Measurements from ENCODE around the gene GAMT. TPM values are rescaled to one million over a fixed set of nuclear protein-coding genes. Genes with fewer than 3 reads are reported as not detected.

The GAMT gene
- total RNA-seq, 2 experiments from 2014 or later = 27.8 to 29.5 TPM

DNA sequence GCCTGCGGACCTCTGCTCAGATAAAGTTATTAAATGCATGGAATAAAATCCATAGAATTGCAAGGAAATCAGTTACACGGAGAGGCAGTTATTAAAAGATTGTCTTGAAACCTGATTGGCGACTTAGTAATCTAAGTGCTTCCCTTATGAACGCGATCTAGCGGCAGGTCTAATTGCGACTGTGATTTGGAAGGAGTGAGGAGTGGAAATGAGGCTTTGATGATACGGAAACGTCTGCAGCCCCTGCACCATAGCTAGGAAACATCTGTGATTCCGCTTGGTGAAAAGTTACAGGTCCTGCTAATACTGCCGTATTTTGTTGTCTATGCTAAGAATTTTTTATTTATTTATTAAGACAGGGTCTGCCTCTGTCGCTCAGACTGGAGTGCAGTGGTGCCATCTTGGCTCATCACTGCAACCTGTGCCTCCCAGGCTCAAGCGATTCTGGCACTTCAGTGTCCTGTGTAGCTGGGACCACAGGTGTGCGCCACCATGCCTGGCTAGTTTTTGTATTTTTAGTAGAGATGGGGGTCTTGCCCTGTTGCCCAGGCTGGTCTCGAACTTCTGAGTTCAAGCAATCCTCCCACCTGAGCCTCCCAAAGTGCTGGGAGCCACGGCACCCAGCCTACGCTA, 16.7 kb downstream of the GAMT start:
- POLR2A ChIA-PET = interaction anchor here (1.1 kb wide), 1 partner anchor 28 kb away, joined by 3 read pairs; no protein-coding TSS in a partner anchor
- Mint-ChIP-seq H3K4me1 (ENCODE audit: low read depth) (peaks cover 15% of the 10 kb centered on the region), H3K9me3 (no peaks in the 10 kb centered on the region), H3K27me3 (peaks cover 3% of the 10 kb centered on the region), H3K4me3 (peak overlapping the region; percentile 78), H3K27ac (peak overlapping the region; percentile 60), H3K36me3 (ENCODE audit: low read depth) (peaks cover 22% of the 10 kb centered on the region)
- intact Hi-C loops (cut with micrococcal nuclease) = loop anchor here (2.0 kb wide), 1 partner anchor 16 kb away; the partner anchor contains the start of gene GAMT
- TF ChIP-seq, protein P1, sequence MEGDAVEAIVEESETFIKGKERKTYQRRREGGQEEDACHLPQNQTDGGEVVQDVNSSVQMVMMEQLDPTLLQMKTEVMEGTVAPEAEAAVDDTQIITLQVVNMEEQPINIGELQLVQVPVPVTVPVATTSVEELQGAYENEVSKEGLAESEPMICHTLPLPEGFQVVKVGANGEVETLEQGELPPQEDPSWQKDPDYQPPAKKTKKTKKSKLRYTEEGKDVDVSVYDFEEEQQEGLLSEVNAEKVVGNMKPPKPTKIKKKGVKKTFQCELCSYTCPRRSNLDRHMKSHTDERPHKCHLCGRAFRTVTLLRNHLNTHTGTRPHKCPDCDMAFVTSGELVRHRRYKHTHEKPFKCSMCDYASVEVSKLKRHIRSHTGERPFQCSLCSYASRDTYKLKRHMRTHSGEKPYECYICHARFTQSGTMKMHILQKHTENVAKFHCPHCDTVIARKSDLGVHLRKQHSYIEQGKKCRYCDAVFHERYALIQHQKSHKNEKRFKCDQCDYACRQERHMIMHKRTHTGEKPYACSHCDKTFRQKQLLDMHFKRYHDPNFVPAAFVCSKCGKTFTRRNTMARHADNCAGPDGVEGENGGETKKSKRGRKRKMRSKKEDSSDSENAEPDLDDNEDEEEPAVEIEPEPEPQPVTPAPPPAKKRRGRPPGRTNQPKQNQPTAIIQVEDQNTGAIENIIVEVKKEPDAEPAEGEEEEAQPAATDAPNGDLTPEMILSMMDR (IDR thresholded peaks at IDR 0.05) = no peak
- ATAC-seq (no peak), DNase-seq (no peak)
- CTCF ChIA-PET = interaction anchor here (0.5 kb wide), 1 partner anchor 111 kb away, joined by 3 read pairs; no protein-coding TSS in a partner anchor

DNA sequence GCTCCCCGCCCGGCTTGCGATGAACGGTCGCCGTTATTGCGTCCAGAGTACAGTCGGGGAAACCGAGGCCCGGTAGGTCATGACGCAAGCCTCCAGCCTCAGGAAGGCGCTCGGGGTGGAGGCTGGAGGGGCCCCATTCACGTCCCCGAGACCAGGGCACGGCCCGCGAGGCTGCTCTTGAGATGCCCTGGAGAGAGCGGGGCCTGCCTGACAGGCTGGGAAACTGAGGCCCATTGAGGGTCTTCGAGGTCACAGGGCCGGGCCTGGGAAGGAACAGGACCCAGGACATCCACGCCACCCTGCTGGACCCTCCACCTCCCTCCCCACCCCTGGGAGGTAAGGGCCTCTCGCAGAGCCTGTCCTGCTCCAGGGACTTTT, 17.3 kb downstream of the GAMT start:
- Mint-ChIP-seq H3K36me3 (ENCODE audit: low read depth) (peaks cover 16% of the 10 kb centered on the region), H3K27ac (peak overlapping the region; percentile 60), H3K27me3 (peaks cover 3% of the 10 kb centered on the region), H3K4me3 (peak overlapping the region; percentile 78), H3K4me1 (ENCODE audit: low read depth) (peaks cover 15% of the 10 kb centered on the region), H3K9me3 (no peaks in the 10 kb centered on the region)
- ChIA-PET POLR2A (interaction anchor here (1.1 kb wide), 1 partner anchor 29 kb away, joined by 3 read pairs; no protein-coding TSS in a partner anchor), CTCF (no interaction called here)
- TF ChIP-seq, protein P1 (IDR thresholded peaks at IDR 0.05) = no peak
- DNase-seq (no peak), ATAC-seq (no peak)
- intact Hi-C loops (cut with micrococcal nuclease) = loop anchor here (2.0 kb wide), 1 partner anchor 17 kb away; the partner anchor contains the start of gene GAMT

DNA sequence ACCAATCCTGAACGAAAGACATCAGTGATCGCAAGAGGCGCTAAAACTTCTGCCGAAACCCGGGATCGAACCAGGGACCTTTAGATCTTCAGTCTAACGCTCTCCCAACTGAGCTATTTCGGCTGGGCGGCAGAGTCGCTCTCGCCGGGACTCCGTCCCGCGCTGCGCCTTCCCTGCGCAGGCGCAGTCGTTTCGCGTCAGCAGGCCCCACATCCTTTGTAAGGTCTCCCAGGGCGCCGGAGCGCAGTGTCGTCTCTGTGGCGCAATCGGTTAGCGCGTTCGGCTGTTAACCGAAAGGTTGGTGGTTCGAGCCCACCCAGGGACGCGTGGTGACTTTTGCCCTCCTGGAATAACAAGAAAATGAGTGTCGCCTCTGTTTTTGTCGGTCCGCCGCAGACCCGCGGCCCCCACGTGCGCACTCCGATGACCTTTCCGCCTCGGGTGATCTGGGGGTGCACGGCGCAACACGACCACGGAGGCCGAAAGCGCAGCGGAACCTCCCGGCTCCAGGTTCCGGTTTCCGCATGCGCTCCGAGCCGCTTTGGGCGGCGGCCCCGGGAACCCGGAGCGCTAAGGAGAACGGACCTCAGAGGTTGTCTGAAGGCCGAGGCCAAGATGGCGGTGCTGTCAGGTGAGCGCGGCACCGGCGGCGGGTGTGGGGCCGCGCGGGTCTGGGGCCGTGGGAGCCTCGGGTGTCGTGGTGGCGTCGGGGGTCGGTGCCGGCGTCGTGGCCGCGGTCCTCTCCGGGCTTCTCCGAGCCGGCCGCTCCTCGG, 17.8 kb downstream of the GAMT start, which contains the start of gene NDUFS7:
TSS of gene NDUFS7 (plus strand) at position 596 of the 773 bp plus-strand sequence. CDS start at position 616, 20 bp downstream.
- CTCF ChIA-PET = interaction anchor here (1.1 to 1.7 kb wide), 6 partner anchors 10 to 139 kb away, joined by 3 to 8 read pairs (median 4); no protein-coding TSS in a partner anchor
- H3K27ac Mint-ChIP-seq = peak within 1 kb of the TSS; percentile 94

DNA sequence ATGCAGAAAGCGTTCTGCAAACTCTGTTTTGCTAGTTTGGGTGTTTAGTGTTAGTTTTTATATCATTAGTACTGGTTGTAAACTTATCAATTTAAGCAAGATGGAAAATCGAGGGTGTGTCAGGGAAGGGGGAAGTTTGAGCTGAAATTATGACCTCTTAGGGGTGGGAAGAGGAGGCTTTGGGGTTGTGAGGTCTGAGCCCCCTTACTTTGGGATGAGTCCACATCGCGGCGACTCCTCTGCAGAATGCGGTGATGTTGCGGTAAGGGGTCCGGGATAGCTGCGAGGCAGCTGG, 18.4 kb downstream of the GAMT start:
- Mint-ChIP-seq H3K4me1 (ENCODE audit: low read depth) (peaks cover 15% of the 10 kb centered on the region), H3K36me3 (ENCODE audit: low read depth) (peaks cover 10% of the 10 kb centered on the region), H3K9me3 (no peaks in the 10 kb centered on the region), H3K27ac (peak overlapping the region; percentile 94), H3K4me3 (peak overlapping the region; percentile 78), H3K27me3 (peaks cover 3% of the 10 kb centered on the region)
- DNase-seq (no peak), ATAC-seq (no peak)
- TF ChIP-seq, protein P1 (IDR thresholded peaks at IDR 0.05) = peak; percentile 29
- intact Hi-C loops (cut with micrococcal nuclease) = no loop called here
- POLR2A ChIA-PET = interaction anchor here (0.6 to 1.7 kb wide), 8 partner anchors 10 to 114 kb away, joined by 3 to 5 read pairs (median 3); partner anchors contain the start of gene CIRBP
- CTCF ChIA-PET = interaction anchor here (1.1 to 1.7 kb wide), 6 partner anchors 9 to 139 kb away, joined by 3 to 8 read pairs (median 4); no protein-coding TSS in a partner anchor

More for the DNA sequence above, 17.8 kb downstream of the GAMT start, which contains the start of gene NDUFS7:
- H3K4me1 Mint-ChIP-seq (ENCODE audit: low read depth) = peaks cover 15% of the 10 kb centered on the region
- peaks cover 13% of the 10 kb centered on the region for H3K36me3 Mint-ChIP-seq (ENCODE audit: low read depth)
- H3K9me3 Mint-ChIP-seq = no peaks in the 10 kb centered on the region
- POLR2A ChIA-PET = interaction anchor here (0.6 to 1.7 kb wide), 8 partner anchors 9 to 114 kb away, joined by 3 to 5 read pairs (median 3); partner anchors contain the start of gene CIRBP
- intact Hi-C loops (cut with micrococcal nuclease) = loop anchor here (2.0 kb wide), 1 partner anchor 17 kb away; the partner anchor contains the start of gene GAMT
- DNase-seq (peak; percentile 89), ATAC-seq (peak; percentile 92)
- TF ChIP-seq, protein P1 (IDR thresholded peaks at IDR 0.05) = no peak
- peaks cover 3% of the 10 kb centered on the region for H3K27me3 Mint-ChIP-seq
- H3K4me3 Mint-ChIP-seq = peak within 1 kb of the TSS; percentile 78

Measured in activated CD8-positive, alpha-beta T cell treated with anti-CD3 and anti-CD28 coated beads for 36 hours (primary cell).